Neutrophil (primary cell): Measurements from ENCODE around the gene HOXD3.

Experiments used
- H3K27ac ChIP-seq: fragments of 200-600 bp; sonication (generic); 2 replicates; pipeline ENCODE4 v1.5.1; 2016; ENCODE audit warnings: mild to moderate bottlenecking, moderate library complexity
- H3K27me3 ChIP-seq: fragments of 200-600 bp; sonication (generic); 2 replicates; pipeline ENCODE4 v1.6.0; 2016; ENCODE audit warnings: mild to moderate bottlenecking
- H3K36me3 ChIP-seq: fragments of 200-600 bp; sonication (generic); 2 replicates; pipeline ENCODE4 v1.5.1; 2017
- H3K4me1 ChIP-seq, 2 experiments: fragments of 200-600 bp in 1 of 2; sonication (generic) in 1 of 2; 1 replicate in 1 of 2; 2 replicates in 1 of 2; pipeline versions ENCODE4 v1.5.1 to v1.6.1; 2013 to 2016; ENCODE audit warnings: low read depth in 1 of 2, low read length in 1 of 2, mild to moderate bottlenecking in 1 of 2, moderate library complexity in 1 of 2; ENCODE audit not compliant: control insufficient read depth in 1 of 2, insufficient read depth in 1 of 2
- H3K4me3 ChIP-seq, 2 experiments: fragments of 200-600 bp in 1 of 2; sonication (generic) in 1 of 2; 1 replicate in 1 of 2; 2 replicates in 1 of 2; pipeline ENCODE4 v1.5.1; 2013 to 2016; ENCODE audit warnings: low read depth in 1 of 2, low read length in 1 of 2, mild to moderate bottlenecking in 1 of 2, moderate library complexity in 1 of 2
- H3K9me3 ChIP-seq: fragments of 200-600 bp; sonication (generic); 2 replicates; pipeline ENCODE4 v1.5.1; 2016
- TF ChIP-seq, protein P1 (sequence below): fragments of 200-600 bp; sonication (generic); IDR thresholded peaks from 2 replicates; pipeline ENCODE4 v1.5.1; 2016; ENCODE audit warnings: antibody characterized with exemption

HOXD3 gene

DNA sequence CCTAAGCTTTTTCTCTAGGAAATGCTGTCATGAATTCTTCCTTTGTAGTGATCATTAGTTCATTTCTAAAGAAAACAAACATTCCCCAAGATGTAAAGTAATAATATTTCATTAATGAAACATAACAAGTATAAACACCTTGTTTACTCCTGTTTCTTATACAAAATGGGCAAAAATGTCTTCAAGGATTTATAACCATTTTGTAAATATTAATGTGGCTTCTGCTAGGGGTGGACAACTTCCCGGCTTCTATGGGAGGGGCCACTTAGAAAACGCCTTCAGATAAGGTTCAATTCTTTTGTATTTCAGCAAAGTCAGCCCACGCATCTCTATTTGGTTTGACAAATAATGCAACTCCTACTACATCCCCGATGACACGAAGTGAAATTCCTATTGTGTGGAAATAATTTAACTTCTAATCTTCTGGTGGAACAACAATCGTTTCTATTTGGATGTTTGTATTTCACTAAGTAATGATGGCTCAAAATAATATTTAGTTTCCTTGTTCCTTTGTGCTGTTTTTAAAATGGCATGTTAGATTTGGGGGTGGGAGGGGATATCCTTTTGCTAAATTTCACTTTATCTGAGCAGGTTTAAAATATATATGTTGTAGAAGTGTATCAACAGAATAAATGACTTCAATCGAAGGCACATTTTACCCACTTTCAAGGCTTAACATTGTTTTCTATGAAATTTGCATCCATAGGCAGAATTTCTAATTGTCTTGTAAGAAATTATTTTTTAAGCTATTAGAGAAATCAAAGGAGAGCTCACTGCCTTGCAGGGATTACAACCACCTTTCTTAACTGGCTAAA is 16.7 kb downstream of the HOXD3 start:
- H3K27me3 ChIP-seq, result peaks cover 100% of the 10 kb centered on the region
- TF ChIP-seq, protein P1, sequence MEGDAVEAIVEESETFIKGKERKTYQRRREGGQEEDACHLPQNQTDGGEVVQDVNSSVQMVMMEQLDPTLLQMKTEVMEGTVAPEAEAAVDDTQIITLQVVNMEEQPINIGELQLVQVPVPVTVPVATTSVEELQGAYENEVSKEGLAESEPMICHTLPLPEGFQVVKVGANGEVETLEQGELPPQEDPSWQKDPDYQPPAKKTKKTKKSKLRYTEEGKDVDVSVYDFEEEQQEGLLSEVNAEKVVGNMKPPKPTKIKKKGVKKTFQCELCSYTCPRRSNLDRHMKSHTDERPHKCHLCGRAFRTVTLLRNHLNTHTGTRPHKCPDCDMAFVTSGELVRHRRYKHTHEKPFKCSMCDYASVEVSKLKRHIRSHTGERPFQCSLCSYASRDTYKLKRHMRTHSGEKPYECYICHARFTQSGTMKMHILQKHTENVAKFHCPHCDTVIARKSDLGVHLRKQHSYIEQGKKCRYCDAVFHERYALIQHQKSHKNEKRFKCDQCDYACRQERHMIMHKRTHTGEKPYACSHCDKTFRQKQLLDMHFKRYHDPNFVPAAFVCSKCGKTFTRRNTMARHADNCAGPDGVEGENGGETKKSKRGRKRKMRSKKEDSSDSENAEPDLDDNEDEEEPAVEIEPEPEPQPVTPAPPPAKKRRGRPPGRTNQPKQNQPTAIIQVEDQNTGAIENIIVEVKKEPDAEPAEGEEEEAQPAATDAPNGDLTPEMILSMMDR, result no peak

DNA sequence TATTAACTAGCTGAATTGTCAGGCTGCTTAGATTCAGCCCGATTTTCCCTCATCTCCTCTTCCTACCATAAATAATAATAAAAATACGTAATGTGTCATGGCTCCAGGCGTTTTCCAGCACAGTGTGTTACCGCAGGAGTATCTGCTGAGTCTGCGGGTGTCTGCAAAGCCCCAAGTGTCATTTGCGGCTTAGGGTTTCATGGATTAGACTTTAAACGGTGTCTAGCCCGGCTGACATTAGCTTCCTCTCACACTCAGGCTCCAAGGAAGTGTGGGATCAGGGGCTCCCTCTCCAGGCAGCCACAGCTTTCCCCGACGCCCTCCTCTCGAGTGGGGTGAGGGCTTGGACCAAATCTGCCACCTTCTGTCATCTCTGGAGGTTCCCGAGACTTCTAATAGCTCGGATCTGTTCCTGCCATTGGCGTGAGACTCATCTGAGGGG is 17.3 kb downstream of the HOXD3 start:
- Histone ChIP-seq H3K4me1 (no peaks in the 10 kb centered on the region), H3K27ac (no peak overlapping the region), H3K9me3 (no peaks in the 10 kb centered on the region), H3K36me3 (no peaks in the 10 kb centered on the region), H3K27me3 (peaks cover 100% of the 10 kb centered on the region), H3K4me3 (no peak overlapping the region)
- TF ChIP-seq, protein P1, result no peak

More for the DNA sequence above, 16.7 kb downstream of the HOXD3 start:
- Histone ChIP-seq H3K27ac (no peak overlapping the region), H3K4me3 (no peak overlapping the region), H3K4me1 (no peaks in the 10 kb centered on the region), H3K9me3 (no peaks in the 10 kb centered on the region), H3K36me3 (no peaks in the 10 kb centered on the region)

DNA sequence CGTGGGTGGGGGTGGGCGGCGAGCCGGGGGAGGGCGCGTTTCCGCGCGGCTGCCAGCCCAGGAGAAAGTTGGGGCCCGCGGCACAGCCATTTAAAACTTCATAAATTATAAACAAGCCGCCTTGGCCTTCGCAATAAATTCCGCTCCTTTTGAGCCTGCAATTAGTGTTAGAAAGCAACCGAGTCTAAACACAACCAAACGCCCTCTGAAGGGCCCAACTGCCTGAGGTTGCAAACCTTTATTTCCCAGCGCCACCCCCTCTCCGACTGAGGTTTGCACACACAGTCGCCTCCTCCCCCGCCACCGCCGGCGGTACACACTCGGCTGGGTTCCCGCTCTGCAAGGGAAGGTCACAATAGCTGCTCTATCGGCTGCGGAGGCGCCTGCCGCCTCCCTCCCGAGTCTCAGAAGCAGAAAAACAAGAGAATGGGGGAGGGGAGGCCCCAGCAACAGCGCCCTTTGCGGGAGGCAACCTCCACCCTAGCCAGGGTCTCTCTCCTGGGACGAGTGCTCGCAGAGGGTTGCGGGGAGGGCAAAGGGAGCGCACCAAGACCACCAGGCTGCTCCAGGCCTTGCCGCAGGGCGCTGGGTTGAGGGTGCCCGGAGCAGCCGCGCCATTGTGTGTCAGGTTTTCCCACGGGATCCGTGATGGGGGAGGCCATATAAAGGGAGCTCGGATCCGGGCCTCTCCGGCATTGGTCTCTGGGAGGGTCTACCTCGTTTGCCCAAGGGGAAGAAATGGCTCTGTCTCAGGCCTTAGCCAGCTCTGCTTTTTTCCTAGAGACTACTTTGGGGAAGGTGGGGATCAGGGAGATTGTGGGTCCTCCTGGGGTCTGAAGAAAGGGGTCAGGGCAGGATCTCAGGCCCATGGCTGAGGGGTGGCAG is 18.0 kb downstream of the HOXD3 start:
- Histone ChIP-seq H3K4me3 (no peak overlapping the region), H3K9me3 (no peaks in the 10 kb centered on the region), H3K27ac (no peak overlapping the region), H3K27me3 (peaks cover 100% of the 10 kb centered on the region), H3K36me3 (no peaks in the 10 kb centered on the region), H3K4me1 (no peaks in the 10 kb centered on the region)
- TF ChIP-seq, protein P1, result no peak

DNA sequence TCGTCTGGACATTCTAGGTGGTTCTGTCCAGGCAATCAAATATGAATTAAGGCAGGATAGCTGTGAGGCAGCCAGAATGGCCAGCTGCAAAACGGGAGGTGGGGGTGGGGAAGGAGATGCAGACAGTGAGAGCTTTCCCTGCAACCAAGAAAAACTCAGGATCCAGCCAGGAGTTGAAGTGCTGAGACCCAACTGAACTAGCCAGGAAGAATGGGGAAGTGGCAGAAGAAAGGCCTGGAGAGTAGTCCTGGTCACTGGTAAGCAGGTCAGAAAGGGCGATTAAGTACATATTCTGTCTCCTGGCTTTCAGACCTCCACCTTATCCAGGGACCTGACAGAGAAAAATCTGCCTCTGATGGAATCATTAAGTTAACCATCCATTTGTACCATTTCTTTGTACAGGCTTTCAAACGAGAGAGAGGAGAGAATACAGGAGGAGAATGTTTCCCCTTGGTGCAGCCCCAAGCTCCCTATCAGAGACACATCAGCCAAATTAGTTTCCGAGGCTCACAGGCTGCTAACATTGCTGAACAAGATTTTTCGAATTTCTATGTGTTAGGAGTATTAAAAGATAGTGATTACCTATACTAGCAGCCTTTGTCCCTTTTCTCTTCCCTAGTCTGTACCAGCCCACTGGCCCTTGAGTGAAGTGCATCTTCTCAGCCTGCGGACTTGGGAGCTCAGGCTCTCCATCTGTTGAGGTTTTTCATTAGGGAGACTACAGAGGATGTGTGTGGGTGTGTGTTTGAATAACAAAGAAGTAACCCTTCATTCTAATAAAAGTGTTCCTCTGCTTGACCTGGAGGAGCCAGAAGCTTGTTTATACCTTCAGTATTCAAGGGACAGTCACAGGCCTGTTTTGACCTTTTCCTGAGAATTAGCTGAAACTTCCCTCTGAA is 18.9 kb downstream of the HOXD3 start:
- peaks cover 100% of the 10 kb centered on the region for H3K27me3 ChIP-seq

More for the DNA sequence above, 18.9 kb downstream of the HOXD3 start:
- H3K9me3 ChIP-seq, result no peaks in the 10 kb centered on the region
- H3K27ac ChIP-seq, result no peak overlapping the region
- H3K36me3 ChIP-seq, result no peaks in the 10 kb centered on the region
- TF ChIP-seq, protein P1, result no peak
- H3K4me3 ChIP-seq, result no peak overlapping the region
- no peaks in the 10 kb centered on the region for H3K4me1 ChIP-seq
